Neural cell (in vitro differentiated cells): ENCODE measurements around the gene MLLT6. TPM values are rescaled to one million over a fixed set of nuclear protein-coding genes. Genes with fewer than 3 reads are reported as not detected.

Experiments used
- H2AFZ ChIP-seq: fragments of 200-600, 300-800 bp; sonication (generic), shearing (Covaris generic); 2 replicates; pipeline ENCODE4 v1.6.0; 2014; ENCODE audit warnings: low read depth, mild to moderate bottlenecking, antibody characterized with exemption, low read length, moderate library complexity
- H3F3A ChIP-seq: fragments of 200-600 bp; shearing (Covaris generic); 2 replicates; pipeline ENCODE4 v1.6.1; 2016; ENCODE audit warnings: mild to moderate bottlenecking, moderate library complexity, mixed read lengths, antibody characterized with exemption, low read length; ENCODE audit not compliant: insufficient read depth, poor library complexity, severe bottlenecking
- H3K27ac ChIP-seq: fragments of 200-600, 300-800 bp; sonication (generic), shearing (Covaris generic); 2 replicates; pipeline ENCODE4 v1.5.1; 2014; ENCODE audit warnings: mild to moderate bottlenecking, low read length, moderate library complexity
- H3K27me3 ChIP-seq: fragments of 300-800, 200-600 bp; sonication (generic), shearing (Covaris generic); 2 replicates; pipeline ENCODE4 v1.6.0; 2014; ENCODE audit warnings: mild to moderate bottlenecking, low read depth, low read length, moderate library complexity; ENCODE audit not compliant: insufficient read depth
- H3K36me3 ChIP-seq: fragments of 300-800, 200-600 bp; sonication (generic), shearing (Covaris generic); 2 replicates; pipeline ENCODE4 v1.5.1; 2014; ENCODE audit warnings: mild to moderate bottlenecking, antibody characterized with exemption, low read length, moderate library complexity; ENCODE audit not compliant: insufficient read depth
- H3K4me2 ChIP-seq: fragments of 300-800, 200-600 bp; sonication (generic), shearing (Covaris generic); 2 replicates; pipeline ENCODE4 v1.6.0; 2014; ENCODE audit warnings: mild to moderate bottlenecking, low read length
- H3K4me3 ChIP-seq: fragments of 300-800, 200-600 bp; sonication (generic), shearing (Covaris generic); 2 replicates; pipeline ENCODE4 v1.5.1; 2014; ENCODE audit warnings: mild to moderate bottlenecking, low read length, moderate library complexity
- H3K79me2 ChIP-seq: fragments of 200-600 bp; shearing (Covaris generic); replicated peaks from 2 replicates; pipeline ENCODE4 v1.6.0; 2014; ENCODE audit warnings: mild to moderate bottlenecking, low read length, moderate library complexity; ENCODE audit not compliant: insufficient read depth
- H3K9ac ChIP-seq: fragments of 300-800, 200-600 bp; sonication (generic), shearing (Covaris generic); 2 replicates; pipeline ENCODE4 v1.6.1; 2016; ENCODE audit warnings: mild to moderate bottlenecking, low read length, mixed read lengths
- H3K9me2 ChIP-seq: fragments of 200-600 bp; shearing (Covaris generic); 2 replicates; pipeline ENCODE4 v1.6.1; 2016; ENCODE audit warnings: mild to moderate bottlenecking, low read length, mixed read lengths; ENCODE audit not compliant: insufficient read depth
- H3K9me3 ChIP-seq: fragments of 200-600, 300-800 bp; sonication (generic), shearing (Covaris generic); 2 replicates; pipeline ENCODE4 v1.6.1; 2016; ENCODE audit warnings: mild to moderate bottlenecking, mixed run types, low read length, moderate library complexity, mixed read lengths
- H4K20me1 ChIP-seq: fragments of 200-600 bp; shearing (Covaris generic); 2 replicates; pipeline ENCODE4 v1.6.1; 2016; ENCODE audit warnings: mild to moderate bottlenecking, mixed run types; ENCODE audit not compliant: insufficient read depth
- EP300 ChIP-seq: fragments of 450-650 bp; conservative IDR thresholded peaks from 2 replicates; pipeline ENCODE4 v1.6.1; 2014; ENCODE audit warnings: antibody characterized with exemption, mild to moderate bottlenecking, moderate library complexity; ENCODE audit not compliant: poor library complexity, severe bottlenecking
- MXI1 ChIP-seq: fragments of 450-650 bp; conservative IDR thresholded peaks from 2 replicates; pipeline ENCODE4 v1.6.1; 2014; ENCODE audit warnings: antibody characterized with exemption, mild to moderate bottlenecking; ENCODE audit not compliant: poor library complexity, severe bottlenecking
- POLR2AphosphoS5 ChIP-seq: IDR thresholded peaks from 2 replicates; pipeline ENCODE4 v1.6.1; 2012
- RAD21 ChIP-seq: fragments of 450-650 bp; conservative IDR thresholded peaks from 2 replicates; pipeline ENCODE4 v1.6.1; 2014; ENCODE audit warnings: antibody characterized with exemption, mild to moderate bottlenecking, moderate library complexity
- REST ChIP-seq: IDR thresholded peaks from 2 replicates; pipeline ENCODE4 v1.6.1; 2012; ENCODE audit warnings: borderline replicate concordance
- SMC3 ChIP-seq: fragments of 450-650 bp; conservative IDR thresholded peaks from 2 replicates; pipeline ENCODE4 v1.6.1; 2014; ENCODE audit warnings: antibody characterized with exemption, mild to moderate bottlenecking, moderate library complexity; ENCODE audit not compliant: poor library complexity
- TAF1 ChIP-seq: IDR thresholded peaks from 2 replicates; pipeline ENCODE4 v1.6.1; 2012; ENCODE audit warnings: low read depth
- polyA plus RNA-seq: library from polyadenylated mRNA; depleted of rRNA; stranded (reverse); fragments of >200 nt; gene quantifications from 2 replicates; pipeline ENCODE4 v1.2.3, GENCODE V29; 2014
- TF ChIP-seq, protein P1 (sequence below): fragments of 450-650 bp; IDR thresholded peaks from 2 replicates; pipeline ENCODE4 v1.5.1; 2014; ENCODE audit warnings: antibody characterized with exemption, mild to moderate bottlenecking, moderate library complexity; ENCODE audit not compliant: poor library complexity, severe bottlenecking

MLLT6 gene
- polyA plus RNA-seq, 1 donor from 2014 or later = 19.7 TPM

DNA sequence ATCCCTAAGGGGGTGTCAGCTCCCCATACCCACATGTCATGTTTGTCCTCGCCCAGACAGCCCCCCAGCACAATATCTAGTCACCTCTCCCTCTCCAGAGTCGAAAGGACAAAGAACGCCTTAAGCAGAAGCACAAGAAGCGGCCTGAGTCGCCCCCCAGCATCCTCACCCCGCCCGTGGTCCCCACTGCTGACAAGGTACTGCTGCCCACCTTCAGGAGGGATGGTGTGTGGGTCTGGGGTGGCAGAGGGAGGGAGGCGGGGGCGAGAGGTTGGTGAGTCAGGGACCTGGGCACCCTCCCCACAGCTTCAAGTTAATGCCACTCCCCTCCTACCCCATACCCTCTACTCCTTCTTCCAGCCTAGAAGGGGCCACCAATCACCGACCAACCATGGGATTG lies 7.5 kb downstream of the MLLT6 start:
- Histone ChIP-seq H3F3A (no peaks in the 10 kb centered on the region), H2AFZ (no peak overlapping the region), H4K20me1 (no peaks in the 10 kb centered on the region), H3K9ac (no peak overlapping the region), H3K27me3 (no peaks in the 10 kb centered on the region), H3K4me3 (no peak overlapping the region), H3K27ac (no peak overlapping the region), H3K4me2 (no peak overlapping the region), H3K36me3 (no peaks in the 10 kb centered on the region), H3K9me2 (no peaks in the 10 kb centered on the region), H3K9me3 (no peaks in the 10 kb centered on the region), H3K79me2 (no peaks in the 10 kb centered on the region)
- TF ChIP-seq MXI1 (no peak), SMC3 (no peak), REST (no peak), POLR2AphosphoS5 (no peak), TAF1 (no peak)
- TF ChIP-seq, protein P1, sequence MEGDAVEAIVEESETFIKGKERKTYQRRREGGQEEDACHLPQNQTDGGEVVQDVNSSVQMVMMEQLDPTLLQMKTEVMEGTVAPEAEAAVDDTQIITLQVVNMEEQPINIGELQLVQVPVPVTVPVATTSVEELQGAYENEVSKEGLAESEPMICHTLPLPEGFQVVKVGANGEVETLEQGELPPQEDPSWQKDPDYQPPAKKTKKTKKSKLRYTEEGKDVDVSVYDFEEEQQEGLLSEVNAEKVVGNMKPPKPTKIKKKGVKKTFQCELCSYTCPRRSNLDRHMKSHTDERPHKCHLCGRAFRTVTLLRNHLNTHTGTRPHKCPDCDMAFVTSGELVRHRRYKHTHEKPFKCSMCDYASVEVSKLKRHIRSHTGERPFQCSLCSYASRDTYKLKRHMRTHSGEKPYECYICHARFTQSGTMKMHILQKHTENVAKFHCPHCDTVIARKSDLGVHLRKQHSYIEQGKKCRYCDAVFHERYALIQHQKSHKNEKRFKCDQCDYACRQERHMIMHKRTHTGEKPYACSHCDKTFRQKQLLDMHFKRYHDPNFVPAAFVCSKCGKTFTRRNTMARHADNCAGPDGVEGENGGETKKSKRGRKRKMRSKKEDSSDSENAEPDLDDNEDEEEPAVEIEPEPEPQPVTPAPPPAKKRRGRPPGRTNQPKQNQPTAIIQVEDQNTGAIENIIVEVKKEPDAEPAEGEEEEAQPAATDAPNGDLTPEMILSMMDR = no peak

DNA sequence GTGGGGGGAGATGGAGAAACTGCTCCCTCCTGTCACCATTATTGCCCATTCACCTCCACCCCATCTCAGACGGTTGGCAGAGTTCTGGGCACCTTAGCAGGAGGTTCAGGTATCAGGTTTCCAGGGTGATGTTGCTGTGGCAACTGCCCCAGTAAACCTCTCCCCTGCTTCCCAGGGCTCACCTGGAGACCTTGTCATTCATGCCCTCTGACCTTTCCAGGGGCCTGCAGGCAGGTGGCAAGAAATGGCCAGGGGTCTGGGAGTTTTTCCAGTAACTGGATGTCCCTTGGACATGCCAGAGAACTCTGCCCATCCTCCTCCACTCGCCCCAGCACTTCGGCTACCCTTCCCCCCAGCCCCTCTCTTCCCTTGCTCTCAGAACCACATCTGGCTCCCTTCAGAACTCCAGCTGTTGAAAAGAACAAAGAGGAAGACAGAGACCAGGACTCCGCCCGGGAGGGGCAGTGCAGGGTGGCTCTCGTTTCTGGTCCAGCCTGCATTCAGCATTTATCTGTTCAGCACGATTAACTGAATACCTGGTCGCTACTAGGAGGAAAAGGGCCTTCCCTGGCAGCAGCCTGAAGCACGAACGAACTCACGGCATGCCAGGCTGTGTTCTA lies 8.5 kb downstream of the MLLT6 start:
- Histone ChIP-seq H2AFZ (no peak overlapping the region), H3K4me2 (no peak overlapping the region), H3K27ac (no peak overlapping the region), H3K9ac (no peak overlapping the region), H3F3A (no peaks in the 10 kb centered on the region), H3K9me3 (no peaks in the 10 kb centered on the region), H3K79me2 (no peaks in the 10 kb centered on the region), H3K9me2 (no peaks in the 10 kb centered on the region), H3K27me3 (no peaks in the 10 kb centered on the region), H3K4me3 (no peak overlapping the region), H3K36me3 (no peaks in the 10 kb centered on the region), H4K20me1 (no peaks in the 10 kb centered on the region)
- no peak for TF ChIP-seq RAD21

DNA sequence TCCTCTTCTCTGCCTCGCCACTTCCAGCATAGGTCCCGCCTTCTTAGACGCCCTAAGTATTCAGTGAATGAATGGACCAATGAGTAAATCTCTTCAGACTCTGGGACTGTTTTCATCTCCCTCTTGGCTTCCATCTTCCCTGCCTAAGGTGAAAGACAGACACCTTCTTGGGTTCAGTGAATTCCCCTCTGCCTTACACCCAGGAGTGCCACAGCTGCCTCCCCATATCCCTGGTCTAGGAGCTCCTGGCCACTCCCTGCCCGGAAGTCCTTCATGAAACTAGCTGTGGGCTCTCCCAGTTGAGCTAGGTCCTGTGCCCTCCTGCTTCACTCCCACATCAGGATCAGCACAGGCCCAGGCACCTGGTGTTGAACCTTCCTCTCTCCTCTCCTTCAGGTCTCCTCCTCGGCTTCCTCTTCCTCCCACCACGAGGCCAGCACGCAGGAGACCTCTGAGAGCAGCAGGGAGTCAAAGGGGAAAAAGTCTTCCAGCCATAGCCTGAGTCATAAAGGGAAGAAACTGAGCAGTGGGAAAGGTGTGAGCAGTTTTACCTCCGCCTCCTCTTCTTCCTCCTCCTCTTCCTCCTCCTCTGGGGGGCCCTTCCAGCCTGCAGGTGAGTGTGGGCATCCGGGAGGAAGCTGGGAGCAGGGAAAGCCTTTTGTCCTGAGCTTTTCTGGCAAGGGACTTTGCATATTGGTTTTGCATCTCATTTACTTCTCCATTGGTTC lies 10.3 kb downstream of the MLLT6 start:
- Histone ChIP-seq H3K4me3 (no peak overlapping the region), H3K79me2 (no peaks in the 10 kb centered on the region), H3K4me2 (no peak overlapping the region), H3K27me3 (no peaks in the 10 kb centered on the region), H3K27ac (no peak overlapping the region), H3K9me3 (no peaks in the 10 kb centered on the region), H2AFZ (no peak overlapping the region), H3K36me3 (no peaks in the 10 kb centered on the region), H4K20me1 (no peaks in the 10 kb centered on the region), H3K9me2 (no peaks in the 10 kb centered on the region), H3F3A (no peaks in the 10 kb centered on the region), H3K9ac (no peak overlapping the region)
- TF ChIP-seq MXI1 (no peak), SMC3 (no peak), EP300 (no peak), TAF1 (no peak), REST (no peak)
